Gastroesophageal sphincter (tissue), 4 donors: ENCODE results near the gene GAPVD1. TPM values are rescaled to one million over a fixed set of nuclear protein-coding genes. Genes with fewer than 3 reads are reported as not detected.

Experiments used
- ATAC-seq: fragments of 150-250 bp; one replicate; pipeline ENCODE4 v1.9.1; 2016; ENCODE audit warnings: mild to moderate bottlenecking, moderate library complexity
- H3K27ac ChIP-seq, 4 donors: fragments of 200-600 bp; sonication (generic) in 3 of 4; 1 replicate in 3 of 4; 2 replicates in 1 of 4; pipeline ENCODE4 v1.5.1; 2016 to 2019
- H3K27me3 ChIP-seq: fragments of 200-600 bp; sonication (generic); one replicate; pipeline ENCODE4 v1.5.1; 2019
- H3K36me3 ChIP-seq, 2 donors: fragments of 200-600 bp; sonication (generic); one replicate each; pipeline ENCODE4 v1.5.1; 2019; ENCODE audit warnings: control low read depth in 1 of 2
- H3K4me1 ChIP-seq, 3 donors: fragments of 200-600 bp; sonication (generic); 1 replicate in 2 of 3; 2 replicates in 1 of 3; pipeline ENCODE4 v1.5.1; 2016 to 2019; ENCODE audit warnings: control low read depth in 2 of 3
- H3K4me3 ChIP-seq, 2 donors: fragments of 200-600 bp; sonication (generic); one replicate each; pipeline ENCODE4 v1.5.1; 2019; ENCODE audit warnings: mild to moderate bottlenecking in 1 of 2, moderate library complexity in 1 of 2
- H3K9me3 ChIP-seq, 3 donors: fragments of 200-600 bp; sonication (generic); one replicate each; pipeline ENCODE4 v1.5.1; 2017 to 2019; ENCODE audit warnings: control low read depth in 2 of 3
- CTCF ChIP-seq, 4 experiments: fragments of 200-600 bp in 2 of 4; fragments of 450-650 bp in 2 of 4; sonication (generic) in 1 of 4; IDR thresholded peaks; one replicate each; pipeline ENCODE4 v1.5.1; 2017 to 2019; ENCODE audit warnings: antibody characterized with exemption in 4 of 4, mild to moderate bottlenecking in 2 of 4, moderate library complexity in 2 of 4
- EP300 ChIP-seq: sonication (generic); formaldehyde crosslinking; IDR thresholded peaks from one replicate; pipeline ENCODE4 v1.6.1; 2017; ENCODE audit warnings: antibody characterized with exemption, mild to moderate bottlenecking
- POLR2A ChIP-seq, 2 donors: fragments of 450-650 bp; IDR thresholded peaks; one replicate each; pipeline ENCODE4 v1.6.1; 2017; ENCODE audit warnings: antibody characterized with exemption in 2 of 2, mild to moderate bottlenecking in 2 of 2, moderate library complexity in 1 of 2
- POLR2AphosphoS5 ChIP-seq: sonication (generic); formaldehyde crosslinking; IDR thresholded peaks from one replicate; pipeline ENCODE4 v1.6.1; 2017; ENCODE audit warnings: antibody characterized with exemption
- WGBS, 2 donors: methylation state at CpG; one replicate each; pipeline ENCODE4 v1.1.5; 2018; ENCODE audit warnings: low coverage in 1 of 2; 5-methylcytosine and 5-hydroxymethylcytosine counted together
- total RNA-seq, 4 donors: library from RNA; depleted of rRNA; stranded (reverse); fragments of >200 nt; gene quantifications; one replicate each; pipeline ENCODE4 v1.1.0, GENCODE V29; 2016

GAPVD1 gene
- total RNA-seq, 4 donors from 2014 or later, result 41.2 to 61.4 (median 48.6) TPM

- TF ChIP-seq EP300 (no peak), CTCF (IDR thresholded peaks at IDR 0.05) (no peak), POLR2A (IDR thresholded peaks at IDR 0.05) (no peak), POLR2AphosphoS5 (no peak)
- 80 to 86% methylated on average over 1 of the region's 1 CpG for WGBS, 2 donors
- ATAC-seq, result no peak
- H3K4me3 ChIP-seq, result no peak overlapping the region
- no peak overlapping the region for H3K27ac ChIP-seq
- peaks cover 0 to 100% of the 10 kb centered on the region in 2 donors for H3K36me3 ChIP-seq
- no peaks in the 10 kb centered on the region for H3K27me3 ChIP-seq
- no peaks in the 10 kb centered on the region for H3K4me1 ChIP-seq
- no peaks in the 10 kb centered on the region for H3K9me3 ChIP-seq
These were observed 97.4 kb downstream of the GAPVD1 start for GRCh38 chr9:125359011-125359410.

GRCh38 chr9:125360601-125361000, 99.0 kb downstream of the GAPVD1 start:
- no peaks in the 10 kb centered on the region for H3K9me3 ChIP-seq
- H3K36me3 ChIP-seq, result peaks cover 0 to 100% of the 10 kb centered on the region in 2 donors
- ATAC-seq, result no peak
- WGBS, 2 donors, result 80 to 100% methylated on average over 1 to 2 of the region's 2 CpGs
- H3K4me1 ChIP-seq, result no peaks in the 10 kb centered on the region
- TF ChIP-seq POLR2A (IDR thresholded peaks at IDR 0.05) (no peak), POLR2AphosphoS5 (no peak), EP300 (no peak), CTCF (IDR thresholded peaks at IDR 0.05) (no peak)
- H3K27me3 ChIP-seq, result no peaks in the 10 kb centered on the region
- no peak overlapping the region for H3K4me3 ChIP-seq
- H3K27ac ChIP-seq, result no peak overlapping the region

GRCh38 chr9:125361837-125362531, 100.4 kb downstream of the GAPVD1 start:
- Histone ChIP-seq H3K9me3 (no peaks in the 10 kb centered on the region), H3K27me3 (no peaks in the 10 kb centered on the region), H3K4me3 (no peak overlapping the region), H3K4me1 (no peaks in the 10 kb centered on the region), H3K36me3 (peaks cover 0 to 96% of the 10 kb centered on the region in 2 donors), H3K27ac (no peak overlapping the region)
- no peak for ATAC-seq
- no peak for TF ChIP-seq EP300
- TF ChIP-seq CTCF (IDR thresholded peaks at IDR 0.05), result no peak
- no peak for TF ChIP-seq POLR2AphosphoS5
- TF ChIP-seq POLR2A (IDR thresholded peaks at IDR 0.05), result no peak
- 69 to 75% methylated on average over 2 to 5 of the region's 5 CpGs for WGBS, 2 donors

GRCh38 chr9:125366676-125367075, 105.0 kb downstream of the GAPVD1 start:
- Histone ChIP-seq H3K4me3 (no peak overlapping the region), H3K27ac (no peak overlapping the region), H3K27me3 (no peaks in the 10 kb centered on the region), H3K9me3 (no peaks in the 10 kb centered on the region), H3K4me1 (no peaks in the 10 kb centered on the region), H3K36me3 (peaks cover 0 to 51% of the 10 kb centered on the region in 2 donors)
- 80 to 88% methylated on average over 5 of the region's 5 CpGs for WGBS, 2 donors
- no peak for TF ChIP-seq CTCF (IDR thresholded peaks at IDR 0.05)
- TF ChIP-seq POLR2AphosphoS5, result no peak
- TF ChIP-seq POLR2A (IDR thresholded peaks at IDR 0.05), result no peak
- no peak for TF ChIP-seq EP300
- ATAC-seq, result no peak

GRCh38 chr9:125370786-125371185, 109.2 kb downstream of the GAPVD1 start:
- no peak overlapping the region for H3K27ac ChIP-seq
- TF ChIP-seq POLR2A (IDR thresholded peaks at IDR 0.05), result no peak
- TF ChIP-seq POLR2AphosphoS5, result no peak
- no peak for TF ChIP-seq EP300
- TF ChIP-seq CTCF (IDR thresholded peaks at IDR 0.05), result no peak
- 85% methylated on average over 5 of the region's 8 CpGs; no CpG with 5 or more reads in 1 of the 2 donors for WGBS, 2 donors
- peaks cover 0 to 9% of the 10 kb centered on the region in 2 donors for H3K36me3 ChIP-seq
- no peaks in the 10 kb centered on the region for H3K27me3 ChIP-seq
- peaks cover 0 to 13% (median 5%) of the 10 kb centered on the region in 3 donors for H3K4me1 ChIP-seq
- H3K4me3 ChIP-seq, result no peak overlapping the region
- no peaks in the 10 kb centered on the region for H3K9me3 ChIP-seq
- ATAC-seq, result no peak
